HG03469 (cell line): ENCODE results near the gene CARMIL3.
"Not testable (repeated sequence)": the region's sequence is repeated elsewhere in the genome, so short reads cannot be mapped to it uniquely, and the experiment has no call there.

ENCODE experiments used
- ATAC-seq: cut with Tn5 transposase; IDR thresholded peaks from one replicate; pipeline ENCODE4 v1.9.1; 2021; ENCODE audit warnings: mild to moderate bottlenecking, moderate library complexity, moderate number of reproducible peaks; ENCODE audit not compliant: unreplicated experiment

The CARMIL3 gene

GRCh38 chr14:24093901-24094840, 42.4 kb downstream of the CARMIL3 start, which contains the start of gene PCK2:
Gene PCK2 (plus strand): TSS chr14:24094311. CDS start chr14:24094406, 95 bp downstream.
- ATAC-seq, result no peak

GRCh38 chr14:24094841-24095270, 43.0 kb downstream of the CARMIL3 start:
- no peak for ATAC-seq

GRCh38 chr14:24095271-24096068, 43.7 kb downstream of the CARMIL3 start:
- peak; percentile 49 for ATAC-seq

- ATAC-seq, result no peak
These were observed 44.9 kb downstream of the CARMIL3 start for GRCh38 chr14:24096545-24097181.

- no peak for ATAC-seq
These were observed 46.6 kb downstream of the CARMIL3 start for GRCh38 chr14:24098229-24098926.

- ATAC-seq, result no peak
These were observed 47.4 kb downstream of the CARMIL3 start for GRCh38 chr14:24098927-24099813.

- no peak for ATAC-seq
These were observed 48.6 kb downstream of the CARMIL3 start for GRCh38 chr14:24100197-24100981.

- ATAC-seq, result no peak
These were observed 49.2 kb downstream of the CARMIL3 start for GRCh38 chr14:24100982-24101494.

GRCh38 chr14:24102357-24103048, 50.7 kb downstream of the CARMIL3 start:
- no peak for ATAC-seq

- ATAC-seq, result no peak
These were observed 51.6 kb downstream of the CARMIL3 start for GRCh38 chr14:24103451-24103850.

GRCh38 chr14:24105609-24106239, 53.9 kb downstream of the CARMIL3 start:
- not testable (repeated sequence) for ATAC-seq

GRCh38 chr14:24106672-24107271, 55.0 kb downstream of the CARMIL3 start:
- no peak for ATAC-seq

- no peak for ATAC-seq
These were observed 56.6 kb downstream of the CARMIL3 start for GRCh38 chr14:24108336-24108874.

GRCh38 chr14:24110060-24110459, 58.3 kb downstream of the CARMIL3 start:
- ATAC-seq, result no peak

- no peak for ATAC-seq
These were observed 58.7 kb downstream of the CARMIL3 start for GRCh38 chr14:24110523-24110922.

- no peak for ATAC-seq
These were observed 61.6 kb downstream of the CARMIL3 start for GRCh38 chr14:24113379-24113800.
